Fibroblast of villous mesenchyme (primary cell): ENCODE data around the gene CDC25C. TPM values are rescaled to one million over a fixed set of nuclear protein-coding genes. Genes with fewer than 3 reads are reported as not detected.

Experiments
- DNase-seq: peaks from one replicate; pipeline ENCODE4 v3.0.0-alpha.2; 2010; ENCODE audit warnings: low read depth
- H3K4me3 ChIP-seq: 2 replicates; pipeline ENCODE4 v1.5.1; 2011; ENCODE audit warnings: low read depth, mild to moderate bottlenecking, low read length
- total RNA-seq: library from RNA; depleted of rRNA; stranded (reverse); fragments of >200 nt; gene quantifications from 2 replicates; pipeline ENCODE4 v1.2.3, GENCODE V29; 2012
- TF ChIP-seq, protein P1 (sequence below): IDR thresholded peaks from 2 replicates; pipeline ENCODE4 v1.5.1; 2012; ENCODE audit warnings: low read depth, mild to moderate bottlenecking, low read length; ENCODE audit not compliant: insufficient read depth

CDC25C gene
- total RNA-seq: 4.8 and 6.9 TPM in 2 replicates

DNA sequence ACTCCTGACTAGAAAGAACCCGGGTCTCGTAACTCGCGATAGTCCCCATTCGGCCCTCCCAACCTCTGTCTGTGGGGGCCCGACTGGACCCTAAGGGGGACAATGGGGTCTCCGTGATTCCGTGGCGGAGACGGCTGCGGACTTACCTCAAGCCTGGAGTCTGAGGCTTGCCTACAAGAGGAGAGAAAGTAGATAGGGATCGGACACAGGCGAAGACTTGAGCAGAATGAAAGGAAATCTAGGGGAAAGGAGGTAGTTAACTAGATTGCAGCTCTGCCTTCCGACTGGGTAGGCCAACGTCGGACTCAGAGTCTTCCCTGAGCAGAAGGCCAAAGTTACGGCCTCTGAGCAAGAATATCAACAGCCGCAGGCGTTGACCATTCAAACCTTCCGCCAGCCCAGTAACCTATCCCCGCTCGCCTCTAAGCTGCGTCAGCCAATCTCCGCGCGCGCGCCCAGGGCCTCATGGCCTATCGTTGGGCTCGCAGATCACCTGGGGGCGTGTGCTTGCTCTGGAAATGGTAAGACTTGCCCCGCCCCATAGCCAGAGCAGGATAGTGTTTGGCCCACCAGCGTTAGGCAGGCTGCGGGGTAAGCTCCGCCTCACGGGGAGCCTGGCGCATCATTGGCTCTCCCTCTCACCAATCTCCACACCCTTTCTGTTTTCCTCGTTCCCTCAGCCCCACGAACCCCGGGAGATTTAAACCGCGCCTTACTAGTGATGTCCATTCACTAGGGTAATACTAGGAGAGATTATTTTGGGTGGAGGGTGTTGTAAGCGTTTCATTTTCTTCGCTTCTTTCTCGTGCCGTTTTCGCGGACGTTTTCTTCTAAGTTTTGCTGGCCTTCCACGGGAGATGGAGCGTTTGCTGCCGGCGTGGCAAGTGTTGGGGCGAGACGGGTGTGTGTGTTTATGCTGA is at the start of gene CDC25C:
Gene CDC25C (minus strand): TSS at position 356 of the 920 bp plus-strand sequence. CDS start 624 bp downstream, outside the sequence.
- DNase-seq: peak; percentile 100
- TF ChIP-seq, protein P1, sequence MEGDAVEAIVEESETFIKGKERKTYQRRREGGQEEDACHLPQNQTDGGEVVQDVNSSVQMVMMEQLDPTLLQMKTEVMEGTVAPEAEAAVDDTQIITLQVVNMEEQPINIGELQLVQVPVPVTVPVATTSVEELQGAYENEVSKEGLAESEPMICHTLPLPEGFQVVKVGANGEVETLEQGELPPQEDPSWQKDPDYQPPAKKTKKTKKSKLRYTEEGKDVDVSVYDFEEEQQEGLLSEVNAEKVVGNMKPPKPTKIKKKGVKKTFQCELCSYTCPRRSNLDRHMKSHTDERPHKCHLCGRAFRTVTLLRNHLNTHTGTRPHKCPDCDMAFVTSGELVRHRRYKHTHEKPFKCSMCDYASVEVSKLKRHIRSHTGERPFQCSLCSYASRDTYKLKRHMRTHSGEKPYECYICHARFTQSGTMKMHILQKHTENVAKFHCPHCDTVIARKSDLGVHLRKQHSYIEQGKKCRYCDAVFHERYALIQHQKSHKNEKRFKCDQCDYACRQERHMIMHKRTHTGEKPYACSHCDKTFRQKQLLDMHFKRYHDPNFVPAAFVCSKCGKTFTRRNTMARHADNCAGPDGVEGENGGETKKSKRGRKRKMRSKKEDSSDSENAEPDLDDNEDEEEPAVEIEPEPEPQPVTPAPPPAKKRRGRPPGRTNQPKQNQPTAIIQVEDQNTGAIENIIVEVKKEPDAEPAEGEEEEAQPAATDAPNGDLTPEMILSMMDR: no peak
- H3K4me3 ChIP-seq: peak within 1 kb of the TSS; percentile 84

DNA sequence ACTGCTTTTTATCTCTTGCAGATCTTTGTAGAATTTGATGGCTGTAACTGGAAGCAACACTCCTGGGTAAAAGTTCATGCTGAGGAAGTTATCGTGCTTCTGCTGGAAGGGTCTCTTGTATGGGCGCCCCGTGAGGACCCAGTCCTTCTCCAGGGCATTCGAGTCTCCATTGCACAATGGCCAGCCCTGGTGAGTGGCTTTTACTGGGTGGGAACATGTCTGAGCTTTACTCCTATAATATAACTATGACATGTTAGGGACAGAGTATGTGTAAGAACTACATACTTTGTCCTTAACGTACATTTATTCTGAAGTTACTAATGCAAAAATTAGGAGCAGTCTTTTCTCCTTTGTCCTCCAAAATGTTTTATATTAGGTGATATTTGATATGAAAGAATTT is 41.0 kb upstream of the CDC25C start:
- TF ChIP-seq, protein P1: no peak
- H3K4me3 ChIP-seq: no peak overlapping the region
- no peak for DNase-seq

DNA sequence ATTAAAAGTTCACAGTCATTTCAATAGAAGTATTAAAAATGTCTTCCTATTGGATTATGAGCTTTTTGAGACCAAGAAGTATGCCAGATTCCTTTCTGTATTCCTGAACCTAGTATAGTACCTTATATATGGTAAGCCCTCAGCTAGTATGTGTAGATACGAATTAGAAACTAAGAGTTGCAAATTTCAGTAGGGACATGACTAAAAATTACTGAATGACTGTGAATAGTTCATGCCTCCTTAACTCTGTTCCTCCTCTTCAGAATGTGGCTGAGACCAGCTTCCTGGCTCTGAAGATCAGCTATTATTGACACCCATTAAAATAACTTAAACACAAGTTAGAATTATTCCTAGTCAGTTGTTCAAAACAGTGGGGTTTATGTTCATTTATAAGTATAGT is 40.6 kb upstream of the CDC25C start:
- TF ChIP-seq, protein P1: no peak
- no peak for DNase-seq
- no peak overlapping the region for H3K4me3 ChIP-seq

DNA sequence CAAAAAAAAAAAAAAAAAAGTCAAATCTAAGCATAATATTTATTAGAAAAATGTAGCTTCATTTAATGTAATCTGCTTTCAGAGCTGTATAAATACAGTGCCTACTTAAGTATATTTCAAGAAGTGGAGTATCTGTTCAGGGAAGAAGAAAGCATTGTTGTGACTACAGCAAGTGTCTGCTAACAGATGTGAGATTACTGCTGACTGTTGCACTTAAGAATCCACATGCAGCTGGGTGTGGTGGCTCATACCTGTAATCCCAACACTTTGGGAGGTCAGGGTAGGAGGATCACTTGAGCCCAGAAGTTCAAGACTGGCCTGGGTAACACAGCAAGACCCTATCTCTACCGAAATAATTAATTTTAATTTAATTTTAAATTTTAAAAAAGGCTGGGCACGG is 39.9 kb upstream of the CDC25C start:
- no peak overlapping the region for H3K4me3 ChIP-seq
- TF ChIP-seq, protein P1: no peak
- DNase-seq: no peak

DNA sequence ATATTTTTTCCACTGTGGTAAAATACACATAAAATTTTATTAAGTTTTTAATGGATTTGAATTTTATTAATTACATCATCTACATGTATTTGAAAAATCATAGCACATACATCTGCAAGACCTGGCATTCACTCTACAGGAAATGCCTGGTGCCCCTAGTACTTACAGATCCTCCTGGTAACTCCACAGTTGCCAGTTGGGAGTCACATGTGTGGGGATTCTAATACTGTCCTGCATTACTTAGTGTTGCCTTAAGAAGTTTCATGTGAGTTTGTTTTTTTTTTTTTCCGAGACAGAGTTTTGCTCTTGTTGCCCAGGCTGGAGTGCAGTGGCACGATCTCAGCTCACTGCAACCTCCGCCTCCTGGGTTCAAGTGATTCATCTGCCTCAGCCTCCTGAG is 38.9 kb upstream of the CDC25C start:
- DNase-seq: no peak
- no peak overlapping the region for H3K4me3 ChIP-seq
- TF ChIP-seq, protein P1: no peak

DNA sequence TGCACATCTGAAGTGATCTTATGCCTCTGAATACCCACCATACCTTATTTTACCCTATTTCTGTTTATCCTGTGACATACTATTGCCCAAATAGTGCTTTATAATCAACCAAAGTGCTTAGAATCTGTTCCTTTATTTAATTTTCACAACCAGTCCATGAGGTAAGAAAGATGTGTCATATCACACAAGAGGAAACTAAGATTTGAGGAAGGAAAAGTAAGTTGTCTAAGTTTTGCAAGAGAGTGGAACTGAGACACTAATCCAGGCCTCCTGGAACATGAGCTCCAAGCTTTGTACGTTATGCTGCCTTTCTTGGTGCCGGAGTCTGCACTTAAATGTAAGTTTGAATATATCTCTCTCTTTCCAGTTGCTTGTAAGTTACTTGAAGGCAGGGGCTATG is 38.1 kb upstream of the CDC25C start:
- TF ChIP-seq, protein P1: no peak
- no peak overlapping the region for H3K4me3 ChIP-seq
- no peak for DNase-seq
